Pericardium fibroblast (primary cell): ENCODE measurements around the gene SMIM9. TPM values are rescaled to one million over a fixed set of nuclear protein-coding genes. Genes with fewer than 3 reads are reported as not detected.

Experiments
- total RNA-seq: library from RNA; depleted of rRNA; stranded (reverse); fragments of >200 nt; gene quantifications from 2 replicates; pipeline ENCODE4 v1.2.3, GENCODE V29; 2015

SMIM9 gene
- not detected in 2 replicates for total RNA-seq

GRCh38 chrX:154834562-154834961, at the start of gene SMIM9:
TSS of gene SMIM9 (minus strand) at chrX:154834662. CDS start at chrX:154830856, 3,806 bp downstream.

DNA sequence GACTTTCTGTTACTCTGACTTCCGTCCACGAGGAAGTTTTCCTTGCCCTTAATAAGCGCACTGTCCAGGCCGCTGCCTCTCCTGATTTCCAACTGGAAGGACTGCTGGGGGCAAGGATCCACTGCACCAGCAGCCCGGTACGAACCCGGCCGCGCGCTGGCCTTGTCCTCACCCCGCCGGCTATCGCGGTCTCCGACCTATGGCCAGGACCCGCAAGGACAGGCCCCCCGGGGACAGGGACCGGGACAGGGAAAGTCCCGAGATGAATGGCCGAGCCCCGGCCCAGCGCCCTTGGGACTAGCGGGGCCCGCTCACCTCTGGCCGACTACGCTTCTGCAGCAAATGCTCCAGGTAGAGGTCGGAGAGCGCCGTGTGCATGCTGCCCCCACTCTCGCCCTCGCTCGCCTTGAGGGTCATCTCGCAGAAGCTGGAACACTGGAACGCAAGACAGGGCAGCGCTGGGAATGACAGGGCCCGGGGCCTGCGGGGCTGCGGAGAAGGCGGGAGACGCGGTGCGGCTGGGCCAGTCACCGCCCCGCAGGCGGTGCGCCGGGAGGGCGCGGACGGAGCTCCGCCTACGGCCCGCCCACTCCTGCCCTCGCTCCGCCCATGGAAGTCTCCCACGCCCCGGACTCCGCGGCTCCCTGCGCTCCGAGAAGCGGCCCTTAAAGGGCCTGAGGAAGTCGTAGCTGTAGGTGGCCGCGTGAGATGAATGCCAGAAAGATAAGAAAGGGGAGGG, 29.3 kb downstream of the SMIM9 start, which contains the start of gene MPP1:
MPP1 (minus strand) TSS at position 529 of the 739 bp plus-strand sequence; CDS start at position 417, 112 bp downstream.

Other genes with a start within 250 kb of the SMIM9 start
- not detected in 2 replicates for gene CTAG1A, start 249.5 kb downstream of the SMIM9 start, total RNA-seq
- gene CTAG1B, start 215.4 kb downstream of the SMIM9 start, total RNA-seq: not detected in 2 replicates
- not detected in 2 replicates for gene CTAG2, start 181.1 kb downstream of the SMIM9 start, total RNA-seq
- gene GAB3, start 83.6 kb downstream of the SMIM9 start, total RNA-seq: 4.6 and 10.5 TPM in 2 replicates
- gene DKC1, start 71.8 kb downstream of the SMIM9 start, total RNA-seq: 18.8 and 31.6 TPM in 2 replicates
- 13.4 and 19.7 TPM in 2 replicates for gene MPP1, start 29.2 kb downstream of the SMIM9 start, total RNA-seq
- gene F8A1, start 51.7 kb upstream of the SMIM9 start, total RNA-seq: 1.8 and 16.5 TPM in 2 replicates
- gene F8, start 188.1 kb upstream of the SMIM9 start, total RNA-seq: 3.3 and 4.9 TPM in 2 replicates
- 66.5 and 73.3 TPM in 2 replicates for gene FUNDC2, start 192.2 kb upstream of the SMIM9 start, total RNA-seq
- gene CMC4, start 236.5 kb upstream of the SMIM9 start, total RNA-seq: 26.0 and 38.2 TPM in 2 replicates
- gene MTCP1, start 236.5 kb upstream of the SMIM9 start, total RNA-seq: 0.26 and 1.6 TPM in 2 replicates
- gene BRCC3, start 236.8 kb upstream of the SMIM9 start, total RNA-seq: 5.5 and 7.0 TPM in 2 replicates